K562 (cell line): ENCODE results near the gene FBLN2.

ENCODE experiments used
- CBFA2T3 ChIP-seq: fragments of 450-650 bp; IDR thresholded peaks from 2 replicates; pipeline ENCODE4 v1.6.1; 2017
- CBX3 ChIP-seq, 2 experiments: IDR thresholded peaks; 1 replicate in 1 of 2; 2 replicates in 1 of 2; pipeline ENCODE4 v1.6.1; 2012; ENCODE audit warnings: inconsistent platforms in 2 of 2, low read length in 2 of 2, borderline replicate concordance in 1 of 2, control low read depth in 1 of 2
- CTCF ChIP-seq, 3 experiments: IDR thresholded peaks in 2 of 3; conservative IDR thresholded peaks in 1 of 3; 2 replicates each; pipeline ENCODE4 v1.5.1; 2011 to 2012; ENCODE audit warnings: low read length in 3 of 3, mild to moderate bottlenecking in 3 of 3, control low read depth in 2 of 3, improper control_type of control experiment in 1 of 3, inconsistent platforms in 1 of 3, low read depth in 1 of 3, mixed read lengths in 1 of 3, moderate library complexity in 1 of 3; ENCODE audit not compliant: insufficient read depth in 2 of 3
- EP300 ChIP-seq: IDR thresholded peaks from 2 replicates; pipeline ENCODE4 v1.6.1; 2012; ENCODE audit warnings: low read length, improper control_type of control experiment
- EZH2 ChIP-seq: IDR thresholded peaks from 2 replicates; pipeline ENCODE4 v1.6.1; 2012; ENCODE audit warnings: low read depth, mild to moderate bottlenecking, inconsistent platforms, low read length, borderline replicate concordance
- KDM1A ChIP-seq, 2 experiments: fragments of 450-650 bp; IDR thresholded peaks; 2 replicates each; pipeline ENCODE4 v1.6.1; 2016; ENCODE audit warnings: mild to moderate bottlenecking in 2 of 2
- NFYB ChIP-seq: IDR thresholded peaks from 2 replicates; pipeline ENCODE4 v1.6.1; 2011; ENCODE audit warnings: mild to moderate bottlenecking, moderate library complexity; ENCODE audit not compliant: insufficient read length; ENCODE audit errors: extremely low read depth
- POLR2A ChIP-seq: fragments of 450-650 bp; conservative IDR thresholded peaks from 2 replicates; pipeline ENCODE4 v1.6.1; 2016
- SIN3A ChIP-seq, 2 experiments: fragments of 150-350 bp in 1 of 2; IDR thresholded peaks; 2 replicates each; pipeline ENCODE4 v1.6.1; 2011 to 2016; ENCODE audit warnings: borderline replicate concordance in 2 of 2, low read depth in 2 of 2, low read length in 2 of 2, mild to moderate bottlenecking in 2 of 2, moderate library complexity in 2 of 2; ENCODE audit not compliant: control insufficient read depth in 1 of 2
- SMAD3 ChIP-seq: fragments of 450-650 bp; formaldehyde crosslinking; conservative IDR thresholded peaks from 2 replicates; pipeline ENCODE4 v1.4.0; 2020; ENCODE audit warnings: mild to moderate bottlenecking
- TARDBP ChIP-seq: fragments of 450-650 bp; IDR thresholded peaks from 2 replicates; pipeline ENCODE4 v1.6.1; 2016
- TF ChIP-seq, protein P1 (sequence below): sonication (generic); formaldehyde crosslinking; IDR thresholded peaks from 2 replicates; pipeline ENCODE4 v1.8.0; 2022; ENCODE audit warnings: mild to moderate bottlenecking, missing genetic modification reagents
- TF ChIP-seq, protein P2 (sequence below), 2 experiments: fragments of 450-650 bp; formaldehyde crosslinking in 1 of 2; IDR thresholded peaks; 2 replicates each; pipeline versions ENCODE4 v1.4.0 to v1.6.1; 2014 to 2020; ENCODE audit warnings: mild to moderate bottlenecking in 2 of 2, borderline replicate concordance in 1 of 2, low read depth in 1 of 2

GRCh38 chr3:13552857-13553652, 4.1 kb downstream of the FBLN2 start:
- TF ChIP-seq EZH2 (no peak), CBFA2T3 (no peak), NFYB (no peak), TARDBP (no peak), SIN3A (IDR thresholded peaks at IDR 0.05; ENCODE audit: borderline replicate concordance in 2 of 2, control insufficient read depth in 1 of 2, low read depth in 2 of 2, low read length in 2 of 2) (no peak), CBX3 (IDR thresholded peaks at IDR 0.05; ENCODE audit: borderline replicate concordance in 1 of 2, low read length in 2 of 2) (no peak), KDM1A (IDR thresholded peaks at IDR 0.05) (no peak), POLR2A (no peak), CTCF (IDR thresholded peaks at IDR 0.05 in 2 of 3, conservative IDR thresholded peaks at IDR 0.05 in 1 of 3; ENCODE audit: insufficient read depth in 2 of 3, low read depth in 1 of 3, low read length in 3 of 3) (no peak), SMAD3 (CRISPR knock-in tag) (no peak), EP300 (no peak)
- TF ChIP-seq, protein P1, sequence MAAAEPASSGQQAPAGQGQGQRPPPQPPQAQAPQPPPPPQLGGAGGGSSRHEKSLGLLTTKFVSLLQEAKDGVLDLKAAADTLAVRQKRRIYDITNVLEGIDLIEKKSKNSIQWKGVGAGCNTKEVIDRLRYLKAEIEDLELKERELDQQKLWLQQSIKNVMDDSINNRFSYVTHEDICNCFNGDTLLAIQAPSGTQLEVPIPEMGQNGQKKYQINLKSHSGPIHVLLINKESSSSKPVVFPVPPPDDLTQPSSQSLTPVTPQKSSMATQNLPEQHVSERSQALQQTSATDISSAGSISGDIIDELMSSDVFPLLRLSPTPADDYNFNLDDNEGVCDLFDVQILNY (CRISPR knock-in tag), result no peak
- TF ChIP-seq, protein P2, sequence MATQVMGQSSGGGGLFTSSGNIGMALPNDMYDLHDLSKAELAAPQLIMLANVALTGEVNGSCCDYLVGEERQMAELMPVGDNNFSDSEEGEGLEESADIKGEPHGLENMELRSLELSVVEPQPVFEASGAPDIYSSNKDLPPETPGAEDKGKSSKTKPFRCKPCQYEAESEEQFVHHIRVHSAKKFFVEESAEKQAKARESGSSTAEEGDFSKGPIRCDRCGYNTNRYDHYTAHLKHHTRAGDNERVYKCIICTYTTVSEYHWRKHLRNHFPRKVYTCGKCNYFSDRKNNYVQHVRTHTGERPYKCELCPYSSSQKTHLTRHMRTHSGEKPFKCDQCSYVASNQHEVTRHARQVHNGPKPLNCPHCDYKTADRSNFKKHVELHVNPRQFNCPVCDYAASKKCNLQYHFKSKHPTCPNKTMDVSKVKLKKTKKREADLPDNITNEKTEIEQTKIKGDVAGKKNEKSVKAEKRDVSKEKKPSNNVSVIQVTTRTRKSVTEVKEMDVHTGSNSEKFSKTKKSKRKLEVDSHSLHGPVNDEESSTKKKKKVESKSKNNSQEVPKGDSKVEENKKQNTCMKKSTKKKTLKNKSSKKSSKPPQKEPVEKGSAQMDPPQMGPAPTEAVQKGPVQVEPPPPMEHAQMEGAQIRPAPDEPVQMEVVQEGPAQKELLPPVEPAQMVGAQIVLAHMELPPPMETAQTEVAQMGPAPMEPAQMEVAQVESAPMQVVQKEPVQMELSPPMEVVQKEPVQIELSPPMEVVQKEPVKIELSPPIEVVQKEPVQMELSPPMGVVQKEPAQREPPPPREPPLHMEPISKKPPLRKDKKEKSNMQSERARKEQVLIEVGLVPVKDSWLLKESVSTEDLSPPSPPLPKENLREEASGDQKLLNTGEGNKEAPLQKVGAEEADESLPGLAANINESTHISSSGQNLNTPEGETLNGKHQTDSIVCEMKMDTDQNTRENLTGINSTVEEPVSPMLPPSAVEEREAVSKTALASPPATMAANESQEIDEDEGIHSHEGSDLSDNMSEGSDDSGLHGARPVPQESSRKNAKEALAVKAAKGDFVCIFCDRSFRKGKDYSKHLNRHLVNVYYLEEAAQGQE (IDR thresholded peaks at IDR 0.05; ENCODE audit: borderline replicate concordance), result no peak
- TF ChIP-seq, protein P2 (CRISPR knock-in tag; IDR thresholded peaks at IDR 0.05; ENCODE audit: low read depth), result no peak
